ENCODE results near the gene CHST13.

CHST13 gene

DNA sequence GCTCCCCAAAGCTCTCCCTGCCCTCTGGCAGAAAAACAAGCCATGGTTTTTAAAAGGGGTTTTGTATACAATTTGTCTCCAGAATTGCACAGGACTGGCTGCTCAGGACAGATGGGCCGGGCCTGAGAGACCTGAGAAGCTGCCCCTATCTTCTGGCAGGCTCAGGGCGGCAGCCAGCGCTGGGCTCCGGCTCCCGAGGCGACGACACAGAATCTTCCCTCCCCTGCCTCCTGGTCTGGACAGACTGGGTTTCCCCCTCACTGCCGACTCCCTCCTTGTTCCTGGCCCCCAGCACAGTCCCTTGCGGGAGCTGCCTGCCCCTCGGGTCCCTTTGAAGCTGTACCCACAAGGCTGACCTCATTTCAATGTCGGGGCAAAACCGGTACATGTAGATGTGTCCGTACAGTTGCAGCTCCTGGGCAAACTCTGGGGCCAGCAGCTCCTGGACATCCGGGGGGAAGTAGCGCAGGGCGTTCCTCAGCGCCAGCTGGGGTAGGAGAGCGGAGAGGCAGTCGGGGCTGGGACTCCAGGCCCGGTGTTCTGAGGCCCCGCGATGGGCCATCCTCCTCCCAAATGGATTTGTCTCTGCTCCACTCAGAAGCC, 13.5 kb upstream of the CHST13 start:
- DNase-seq = no peak

DNA sequence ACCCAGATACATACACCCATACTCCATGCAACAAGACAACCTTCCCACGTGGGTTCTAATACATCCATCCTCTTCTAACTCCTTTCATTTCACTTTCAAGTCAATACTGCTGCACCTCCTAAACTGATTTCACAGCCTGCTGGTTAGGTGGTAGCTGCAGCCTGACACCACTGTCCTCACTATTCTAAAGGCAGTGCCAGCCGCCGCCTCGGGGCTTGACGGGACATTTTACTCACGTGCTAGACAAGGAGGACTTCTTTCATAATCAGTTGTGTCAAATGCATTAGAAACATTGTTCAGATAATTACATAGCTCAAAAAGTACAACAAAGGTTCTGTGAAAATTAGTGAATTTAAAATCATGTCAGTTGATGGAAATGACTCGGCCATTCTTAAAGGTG, 12.7 kb upstream of the CHST13 start:
- DNase-seq = no peak

DNA sequence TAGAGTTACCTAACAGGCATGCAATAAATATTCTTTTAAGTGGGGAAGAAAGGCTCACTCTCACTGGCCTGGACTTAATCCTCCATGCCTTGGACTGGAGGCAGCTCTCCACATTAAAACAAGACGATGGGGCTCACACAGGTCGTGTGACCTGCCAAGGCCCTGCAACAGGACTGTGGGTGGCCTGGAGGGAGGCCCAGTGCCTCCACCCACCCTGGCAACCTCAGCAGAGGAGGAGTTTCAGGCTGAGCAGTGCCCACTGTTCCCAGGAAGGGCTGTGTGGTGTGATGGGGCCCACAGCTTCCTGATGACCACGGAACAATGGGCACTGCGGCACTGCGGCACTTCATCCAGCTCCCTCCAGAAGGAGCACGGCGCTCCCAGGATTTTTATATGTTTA, 11.9 kb upstream of the CHST13 start:
- no peak for DNase-seq

DNA sequence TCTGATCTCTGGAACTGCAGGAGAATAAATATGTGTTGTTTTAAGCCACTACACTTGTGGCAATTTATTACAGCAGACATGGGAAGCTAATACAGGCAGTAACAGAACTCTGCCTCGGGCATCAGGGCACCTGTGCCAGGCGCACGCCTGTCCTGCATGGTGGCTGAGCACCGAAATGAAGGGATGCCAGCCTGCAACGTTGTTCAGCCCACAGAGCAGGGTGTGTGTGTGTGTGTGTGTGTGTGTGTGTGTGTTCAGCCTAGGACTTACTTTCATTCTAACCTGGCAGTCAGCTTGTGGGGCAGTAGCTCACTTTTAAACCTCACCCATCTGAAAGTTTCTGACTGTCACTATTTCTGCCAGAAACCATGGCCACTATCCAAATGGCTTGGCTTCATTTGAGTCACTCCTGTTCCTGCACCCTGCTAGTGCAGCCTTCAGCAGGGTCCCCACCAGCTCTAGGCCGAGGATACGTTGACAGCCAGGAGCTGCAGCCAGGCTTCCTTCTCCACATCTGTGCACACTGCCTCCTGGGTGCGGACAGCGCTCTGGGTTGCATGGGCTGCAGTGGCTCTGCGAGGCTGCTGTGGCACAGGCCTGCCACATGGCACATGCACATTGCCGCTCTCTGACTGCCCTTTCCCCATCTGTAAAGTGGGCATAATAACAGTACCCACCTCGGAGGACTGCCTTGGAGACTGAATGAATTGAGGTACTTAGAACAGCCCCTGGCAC, 10.9 kb upstream of the CHST13 start:
- no peak for DNase-seq

DNA sequence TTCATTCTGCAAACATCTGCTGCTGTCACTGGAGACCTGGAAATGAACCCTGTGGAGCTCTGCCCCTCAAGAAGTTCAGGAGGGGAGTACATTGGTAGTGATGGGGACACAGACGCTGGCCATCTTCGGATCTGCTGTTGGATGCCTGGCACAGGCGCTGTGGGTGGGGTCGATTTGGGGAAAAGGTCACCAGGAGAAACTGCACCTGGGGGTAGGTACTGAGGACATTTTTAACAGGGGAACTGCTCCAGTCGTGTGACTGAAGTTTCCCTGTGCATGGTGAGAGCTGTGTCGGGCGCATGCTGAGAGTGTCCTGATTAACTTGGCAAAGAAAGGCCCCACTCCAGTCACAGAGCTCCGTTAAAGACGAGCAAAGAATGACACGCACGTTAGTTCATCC, 9.8 kb upstream of the CHST13 start:
- no peak for DNase-seq

DNA sequence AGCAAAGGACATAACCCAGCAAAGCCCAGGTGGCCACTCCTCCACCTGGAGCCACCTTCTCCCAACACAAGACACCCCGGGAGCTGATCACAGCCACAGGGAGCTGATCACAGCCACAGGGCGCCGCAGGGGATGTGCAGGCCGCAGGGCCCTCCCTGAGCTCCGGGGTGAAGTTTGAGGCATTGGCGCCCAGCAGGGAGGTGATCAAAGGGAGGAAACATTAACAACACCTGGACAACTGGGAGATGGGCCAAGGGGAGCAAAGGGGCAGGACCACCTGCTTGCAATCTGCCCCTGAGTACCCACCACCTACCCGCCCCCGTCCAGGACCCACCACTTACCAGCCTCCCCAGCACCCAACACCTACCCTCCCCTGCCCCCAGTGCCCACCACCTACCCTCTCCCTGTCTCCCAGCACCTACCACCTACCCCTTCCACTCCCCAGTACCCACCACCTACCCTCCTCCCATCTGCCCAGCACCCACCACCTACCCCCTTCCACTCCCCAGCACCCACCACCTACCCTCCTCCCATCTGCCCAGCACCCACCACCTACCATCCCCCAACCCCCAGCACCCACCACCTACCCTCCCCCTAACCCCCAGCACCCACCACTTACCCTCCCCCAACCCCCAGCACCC, 8.8 kb upstream of the CHST13 start:
- DNase-seq = no peak

DNA sequence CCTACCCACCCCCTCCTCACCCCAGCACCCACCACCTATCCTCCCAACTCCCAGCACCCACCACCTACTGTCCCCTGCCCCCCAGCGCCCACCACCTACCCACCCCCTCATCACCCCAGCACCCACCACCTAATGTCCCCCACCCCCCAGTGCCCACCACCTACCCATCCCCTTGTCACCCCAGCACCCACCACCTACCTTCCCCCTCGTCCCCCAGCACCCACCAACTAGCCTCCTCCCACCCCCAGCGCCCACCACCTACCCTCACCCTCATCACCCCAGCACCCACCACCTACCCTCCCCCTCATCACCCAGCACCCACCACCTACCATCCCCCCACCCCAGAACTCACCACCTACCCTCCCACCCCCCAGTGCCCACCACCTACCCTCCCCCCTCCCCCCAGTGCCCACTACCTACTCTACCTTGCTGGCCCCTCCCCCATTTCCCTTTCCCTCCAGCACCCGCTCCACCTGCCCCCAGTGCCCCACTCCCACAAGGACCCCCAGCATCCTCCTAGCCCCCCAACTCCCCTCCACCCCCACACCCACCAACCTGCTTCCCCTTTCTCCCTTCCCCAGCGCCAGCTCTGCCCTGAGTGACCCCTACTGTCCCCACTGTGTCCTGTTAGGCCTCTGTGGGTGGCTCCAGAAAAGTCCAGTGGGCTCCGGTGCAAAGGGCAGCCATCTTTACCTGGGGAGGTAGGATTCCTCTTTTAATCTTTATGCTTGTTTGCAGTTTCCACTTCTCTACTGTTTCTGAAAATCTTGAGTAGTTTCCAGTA, 7.6 kb upstream of the CHST13 start:
- no peak for DNase-seq

DNA sequence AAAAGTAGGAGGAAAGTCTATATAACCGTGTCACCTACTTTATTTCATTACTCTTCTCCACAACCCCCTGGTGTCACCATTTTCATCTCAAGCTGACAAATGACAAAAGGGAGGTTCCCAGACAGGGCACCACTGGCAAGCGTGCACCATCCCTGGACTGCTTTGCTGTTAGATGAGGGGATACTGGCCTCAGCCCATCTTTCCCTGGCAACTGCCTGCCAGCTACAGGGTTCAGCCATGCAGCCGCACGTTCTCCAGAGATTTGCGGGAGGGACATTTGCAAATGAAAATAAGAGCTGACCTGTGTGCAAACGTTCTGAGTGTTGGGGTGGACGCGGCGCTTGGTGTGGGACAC, 7.0 kb upstream of the CHST13 start:
- DNase-seq = no peak

DNA sequence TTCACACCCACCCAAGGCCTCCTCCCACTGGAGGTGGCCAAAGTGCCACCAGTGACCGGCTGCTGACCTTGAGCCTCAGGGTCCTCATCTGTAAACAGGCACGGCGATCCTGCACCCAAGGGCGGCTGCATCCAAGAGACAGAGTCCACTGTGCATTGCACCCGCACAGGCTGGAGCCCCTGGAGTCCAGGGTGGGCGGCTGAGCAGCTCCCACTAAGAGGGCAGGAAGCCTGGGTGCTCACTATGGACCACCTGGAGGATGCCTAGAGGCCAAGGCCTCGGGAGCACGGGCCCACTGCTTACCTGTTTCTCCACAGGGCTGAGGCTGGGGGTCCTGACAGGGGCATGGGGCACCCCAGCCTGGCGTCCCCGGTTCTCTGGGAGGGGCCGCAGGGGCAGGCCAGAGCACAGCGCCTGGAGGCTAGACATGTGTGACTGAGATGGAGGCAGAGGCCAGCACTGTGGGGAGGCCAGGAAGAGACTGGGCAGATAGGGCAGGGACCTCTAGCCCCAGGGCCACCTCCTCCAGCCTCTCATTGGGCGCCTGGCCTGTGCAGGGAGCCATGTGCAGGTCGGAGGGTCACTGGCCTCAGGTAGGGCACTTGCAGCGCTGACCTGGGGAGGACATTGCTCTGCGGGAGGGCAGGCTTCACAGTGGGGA, 6.5 kb upstream of the CHST13 start, which contains the start of gene UROC1:
TSS of gene UROC1 (minus strand) at position 483 of the 661 bp plus-strand sequence. CDS start at position 429, 54 bp downstream.
- no peak for DNase-seq

DNA sequence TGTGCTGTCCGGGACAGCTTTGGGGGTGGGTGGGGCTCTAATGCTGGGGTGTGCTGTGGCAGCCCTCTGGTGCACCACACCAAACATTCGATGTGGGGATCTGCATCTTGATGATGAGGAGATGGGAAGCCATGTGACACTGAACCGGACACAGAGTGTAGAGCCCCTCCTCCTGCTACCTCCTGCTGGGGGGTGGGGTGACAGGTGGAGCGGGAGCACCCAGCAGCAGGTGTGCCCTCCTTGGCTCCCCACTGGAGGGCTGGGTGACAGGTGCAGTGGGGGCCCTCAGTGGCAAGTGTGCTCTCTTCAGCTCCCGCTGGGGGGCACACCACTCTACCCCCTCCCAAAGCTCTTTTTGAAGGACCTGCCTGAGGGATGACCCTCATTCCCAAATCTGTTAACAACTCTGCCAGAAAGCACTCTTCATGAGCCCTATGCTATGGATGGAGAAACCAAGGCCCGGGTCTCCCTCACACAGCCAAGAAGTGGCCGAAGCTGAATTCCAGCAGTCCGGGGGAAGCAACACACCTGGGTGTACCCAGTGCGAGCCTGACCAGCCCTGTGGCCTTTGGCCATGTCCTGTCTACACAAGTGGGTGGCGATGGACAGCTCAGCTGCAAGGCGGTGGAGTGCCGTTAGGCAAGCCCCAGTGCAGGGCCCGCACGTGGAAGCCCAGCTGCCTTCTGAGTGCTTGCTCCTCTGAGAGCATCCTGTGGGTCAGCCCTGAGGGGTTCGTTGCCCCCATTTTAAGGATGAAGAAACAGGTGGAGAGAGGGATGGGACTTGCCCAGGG, 5.8 kb upstream of the CHST13 start:
- no peak for DNase-seq

DNA sequence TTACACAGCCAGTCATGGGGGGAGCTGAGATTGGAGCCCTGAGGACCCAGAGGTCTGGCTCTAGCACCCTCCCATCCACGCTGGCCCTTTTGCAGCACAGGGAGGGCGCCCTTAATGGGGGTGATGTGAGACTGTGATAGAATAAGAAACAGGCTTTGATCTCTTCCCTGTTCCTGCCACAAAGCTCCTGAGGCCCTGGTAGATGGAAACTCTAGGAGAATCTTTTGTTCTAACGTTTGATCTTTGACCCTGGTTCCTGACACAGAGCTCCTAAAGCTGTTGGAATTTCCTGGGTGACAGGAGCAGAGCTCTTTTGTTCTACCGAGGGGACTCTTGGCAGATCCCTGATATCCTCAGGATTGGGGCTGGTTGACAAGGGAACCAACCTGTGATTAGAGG, 5.2 kb upstream of the CHST13 start:
- no peak for DNase-seq

DNA sequence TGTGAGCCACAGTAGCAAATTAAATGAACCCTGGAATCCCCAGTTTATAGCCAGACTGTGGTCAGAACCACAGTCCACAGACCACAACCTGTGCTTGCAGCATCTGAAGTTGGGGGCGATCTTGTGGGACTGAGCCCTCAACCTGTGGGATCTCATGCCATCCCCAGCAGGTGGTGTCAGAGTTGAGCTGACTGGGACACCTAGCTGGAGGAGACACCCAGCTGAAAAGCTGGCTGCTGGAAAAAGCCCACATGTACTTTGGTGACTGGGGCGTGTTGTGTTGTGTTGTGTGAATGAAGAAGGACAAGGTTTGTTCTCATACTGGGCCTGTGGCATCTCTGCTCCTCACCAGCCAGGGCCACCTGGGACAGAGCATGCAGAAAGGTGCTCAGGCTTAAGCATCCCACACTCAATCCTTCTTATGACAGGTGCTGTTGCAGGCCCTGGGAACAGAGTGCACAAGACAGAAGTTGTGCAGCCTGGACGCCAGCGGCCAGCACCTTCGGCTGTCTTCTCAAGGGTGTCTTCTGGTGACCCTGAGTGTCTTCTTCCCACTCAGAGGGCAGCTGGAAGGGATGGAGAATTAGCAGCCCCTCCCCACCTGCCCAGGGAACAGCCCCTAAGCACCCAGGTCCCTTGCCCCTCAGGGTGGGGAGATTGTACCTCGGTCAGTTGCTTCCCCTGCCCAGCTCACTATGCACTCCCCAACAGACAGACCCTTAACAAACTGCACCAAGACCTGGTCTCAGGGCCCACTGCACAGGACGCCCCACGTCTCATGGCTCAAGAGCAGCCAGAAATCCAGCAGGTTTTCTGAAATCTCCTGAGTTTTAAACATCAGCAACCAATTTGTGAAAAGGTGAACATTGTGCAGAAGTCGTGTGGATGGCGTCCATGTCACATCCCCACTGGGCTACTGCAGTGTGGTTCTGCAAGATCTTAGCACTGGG, 4.2 kb upstream of the CHST13 start:
- no peak for DNase-seq

DNA sequence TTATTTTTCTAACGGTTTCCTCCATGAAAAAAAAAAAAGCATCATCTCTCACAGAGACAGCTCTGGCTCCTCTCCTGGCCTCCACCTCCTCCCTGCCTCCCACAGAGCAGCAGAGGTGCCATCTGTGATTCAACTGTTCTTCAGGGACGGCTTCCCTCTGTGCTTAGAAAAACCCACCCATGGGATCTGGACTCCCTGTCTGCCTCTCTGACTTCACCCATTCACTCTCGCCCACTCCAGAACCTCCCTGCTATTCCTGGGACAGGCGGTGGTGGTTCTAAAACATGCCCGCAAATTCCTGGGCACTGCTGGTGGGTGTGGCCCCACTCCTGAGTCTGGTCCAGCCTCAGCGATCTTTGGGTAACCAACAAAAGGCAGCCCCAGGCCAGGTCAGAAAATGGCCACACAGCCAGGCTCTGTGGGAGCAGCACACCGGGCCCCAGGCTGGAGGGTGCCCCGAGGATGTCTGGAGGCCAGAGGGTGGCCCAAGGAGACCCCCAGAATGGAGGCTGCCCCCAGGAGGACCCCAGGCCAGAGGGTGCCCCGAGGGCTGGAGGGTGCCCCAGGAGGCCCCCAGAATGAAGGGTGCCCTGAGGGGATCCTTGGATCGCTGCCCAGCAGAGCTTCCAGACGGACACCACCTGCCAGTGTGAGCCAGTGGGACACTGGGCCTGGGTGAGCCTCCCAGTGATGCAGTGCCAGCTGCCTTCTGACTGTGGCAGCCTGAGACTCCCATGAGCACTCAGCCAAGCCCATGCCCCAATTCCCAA, 2.6 kb upstream of the CHST13 start:
- DNase-seq = no peak

DNA sequence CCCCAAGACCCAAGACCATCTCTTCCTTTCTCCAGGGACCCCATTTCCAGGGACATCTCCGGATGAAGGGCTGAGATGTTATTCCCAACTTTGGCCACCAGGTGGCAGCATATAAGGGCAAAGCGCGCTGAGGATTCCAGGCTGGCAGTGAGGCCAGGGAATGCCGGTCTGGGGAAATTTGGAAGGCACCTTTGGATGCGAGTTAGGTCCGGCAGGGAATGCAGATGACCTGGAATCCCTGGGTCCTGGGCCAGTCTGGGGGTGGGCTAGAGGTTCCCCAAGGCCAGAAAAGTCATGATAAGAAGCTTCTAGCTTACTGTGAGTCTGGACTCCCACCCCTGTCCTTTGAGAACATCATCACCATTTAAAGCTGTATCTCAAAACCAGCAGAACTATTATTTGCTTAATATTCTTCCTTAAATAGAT, 1.6 kb upstream of the CHST13 start:
- no peak for DNase-seq

DNA sequence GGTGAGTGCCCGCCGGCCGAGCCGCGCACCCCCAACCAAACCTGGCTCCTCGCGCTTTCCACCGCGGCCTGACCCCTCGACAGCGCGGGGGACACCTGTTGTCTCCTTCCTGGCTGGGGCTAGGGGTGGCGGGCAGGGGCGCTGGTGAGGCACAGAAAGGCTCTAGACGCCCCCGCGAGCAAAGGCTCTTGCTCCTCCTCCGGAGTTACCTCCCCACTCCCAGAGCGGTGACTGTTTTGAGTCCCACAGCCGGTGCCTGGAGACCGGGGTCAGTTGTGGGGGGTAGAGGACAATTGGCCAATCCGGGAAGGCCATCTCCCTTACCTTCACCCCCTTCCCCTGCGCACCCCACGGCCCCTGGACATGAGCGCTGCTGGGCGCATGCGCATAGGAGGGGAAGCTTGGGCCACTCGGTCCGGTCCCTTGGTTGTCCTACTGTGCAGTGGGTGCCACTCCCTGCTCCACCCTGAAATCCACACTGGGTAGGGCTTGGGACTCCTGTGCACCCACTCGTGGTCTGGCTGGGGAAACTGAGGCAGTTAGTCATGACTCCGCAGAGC, 554 bp downstream of the CHST13 start:
- no peak for DNase-seq

DNA sequence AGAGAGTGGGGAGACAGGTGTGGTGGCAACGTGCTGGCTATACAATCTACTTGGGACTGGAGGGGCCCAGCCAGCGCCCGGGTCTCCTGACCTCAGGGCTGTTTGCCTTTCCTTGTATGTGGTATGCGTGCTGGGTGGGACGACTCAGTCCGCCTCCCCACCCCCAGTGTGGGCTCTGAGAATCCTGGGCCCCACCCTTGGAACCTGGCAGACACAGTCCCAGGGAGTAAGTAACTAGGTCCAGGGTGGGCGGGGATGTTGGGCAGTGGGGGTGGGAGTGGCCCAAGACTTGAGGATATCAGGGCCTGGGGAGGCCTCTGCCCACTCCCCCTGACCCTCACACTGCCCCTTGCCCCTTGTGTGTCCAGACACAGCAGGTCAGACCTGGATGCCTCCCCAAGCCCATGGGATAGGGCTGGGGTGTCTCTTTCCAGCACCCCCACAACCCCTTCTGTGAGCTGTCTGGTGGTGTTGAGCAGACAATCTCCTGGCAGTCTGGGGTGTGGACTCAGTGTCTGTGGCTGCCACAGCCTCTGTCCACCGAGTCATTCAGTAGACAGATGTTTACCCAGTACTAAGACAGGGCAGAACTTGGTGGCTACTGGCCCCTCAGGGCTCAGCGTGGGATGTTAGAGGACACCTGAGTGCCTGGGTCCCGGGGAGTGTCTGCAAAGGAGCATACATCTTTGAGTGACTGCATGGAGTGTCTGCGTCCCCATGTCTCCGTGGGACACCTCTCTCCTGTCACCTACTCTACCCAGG, 1.3 kb downstream of the CHST13 start:
- no peak for DNase-seq

DNA sequence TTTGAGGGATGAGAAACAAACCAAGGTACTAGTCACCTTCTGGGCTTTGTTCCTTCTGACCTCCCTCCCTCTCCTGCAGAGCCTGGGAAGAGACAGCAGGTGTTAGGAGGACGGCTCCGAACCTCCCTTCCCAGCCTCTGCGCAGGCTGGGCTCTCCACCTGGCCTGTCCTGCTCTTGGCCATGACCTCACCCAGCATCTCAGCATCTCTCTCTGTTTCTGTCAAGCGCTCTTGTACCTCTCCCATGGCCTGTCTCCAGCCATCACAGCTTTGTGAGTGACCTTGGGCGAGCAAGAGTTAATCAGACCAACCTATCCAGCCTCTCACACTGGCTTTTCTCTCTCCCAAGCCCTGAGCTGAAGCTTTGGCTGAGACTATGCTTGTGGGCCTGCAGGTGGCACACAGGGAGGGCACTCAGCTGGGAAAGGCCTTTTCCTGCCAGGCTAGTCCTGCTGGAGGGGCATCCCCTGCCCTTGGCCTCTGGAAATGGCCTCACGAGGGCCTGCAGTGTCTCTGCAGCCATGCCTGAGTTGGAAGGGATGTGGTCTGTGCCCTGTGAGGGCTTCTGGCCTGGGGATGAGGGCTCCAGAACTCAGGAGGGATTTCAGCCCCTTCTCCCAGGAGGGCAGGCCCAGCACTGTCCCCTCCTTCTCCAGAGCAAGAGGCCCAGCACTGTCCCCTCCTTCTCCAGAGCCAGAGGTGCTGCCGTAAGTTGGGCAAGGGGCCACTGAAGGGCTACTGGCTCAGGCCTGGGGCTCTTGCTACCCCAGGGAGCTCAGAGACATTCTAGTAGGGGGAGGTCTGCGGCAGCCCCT, 2.1 kb downstream of the CHST13 start:
- no peak for DNase-seq

DNA sequence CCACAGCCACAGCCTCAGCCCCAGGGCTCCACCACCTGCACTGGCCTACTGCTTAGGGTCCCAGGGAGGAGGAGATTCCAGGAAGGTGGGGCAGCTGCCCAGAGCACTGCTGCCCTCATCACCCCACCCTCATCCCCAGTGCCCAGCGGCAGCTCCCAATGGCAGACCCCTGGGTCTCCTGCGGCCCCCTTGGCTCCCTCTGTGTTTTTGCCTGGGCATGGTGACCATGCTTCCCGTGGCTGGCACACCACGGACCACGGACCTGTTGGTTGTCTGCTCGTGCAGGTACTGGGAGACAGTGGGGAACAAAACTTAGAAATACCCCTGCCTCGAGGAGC, 2.7 kb downstream of the CHST13 start:
- DNase-seq = no peak
